Mesenchymal stem cell (in vitro differentiated cells and primary cell): ENCODE results near the gene SOWAHC.

ENCODE experiments used
- DNase-seq: peaks from one replicate; pipeline ENCODE4 v3.0.0-alpha.2; 2013
- H2AFZ ChIP-seq: one replicate; pipeline ENCODE4 v1.6.1; 2013; ENCODE audit warnings: low read depth, mild to moderate bottlenecking, control low read depth, inconsistent platforms, low read length, moderate library complexity
- H2AK5ac ChIP-seq: 2 replicates; pipeline ENCODE4 v1.6.1; 2013; ENCODE audit warnings: low read length, moderate library complexity, mild to moderate bottlenecking, inconsistent platforms; ENCODE audit not compliant: severe bottlenecking
- H2BK120ac ChIP-seq: one replicate; pipeline ENCODE4 v1.6.1; 2013; ENCODE audit warnings: low read depth, mild to moderate bottlenecking, inconsistent platforms, low read length, moderate library complexity
- H2BK12ac ChIP-seq, 2 experiments: one replicate each; pipeline ENCODE4 v1.6.1; 2013; ENCODE audit warnings: inconsistent platforms in 2 of 2, low read length in 2 of 2, mild to moderate bottlenecking in 2 of 2, moderate library complexity in 2 of 2, control low read depth in 1 of 2
- H2BK15ac ChIP-seq: one replicate; pipeline ENCODE4 v1.6.1; 2013; ENCODE audit warnings: mild to moderate bottlenecking, low read depth, inconsistent platforms; ENCODE audit not compliant: poor library complexity, severe bottlenecking
- H2BK5ac ChIP-seq: 2 replicates; pipeline ENCODE4 v1.6.1; 2013; ENCODE audit warnings: low read depth, mild to moderate bottlenecking, low read length, control low read depth, inconsistent platforms; ENCODE audit not compliant: poor library complexity, severe bottlenecking
- H3K14ac ChIP-seq, 2 experiments: one replicate each; pipeline ENCODE4 v1.6.1; 2013; ENCODE audit warnings: inconsistent platforms in 2 of 2, low read length in 2 of 2, control low read depth in 1 of 2, mild to moderate bottlenecking in 1 of 2, moderate library complexity in 1 of 2
- H3K18ac ChIP-seq, 2 experiments: one replicate each; pipeline ENCODE4 v1.6.1; 2013; ENCODE audit warnings: inconsistent platforms in 2 of 2, low read length in 2 of 2, control low read depth in 1 of 2, low read depth in 1 of 2, mild to moderate bottlenecking in 1 of 2
- H3K23ac ChIP-seq, 2 experiments: one replicate each; pipeline ENCODE4 v1.6.1; 2013; ENCODE audit warnings: inconsistent platforms in 2 of 2, low read length in 2 of 2, mild to moderate bottlenecking in 2 of 2, moderate library complexity in 2 of 2, control low read depth in 1 of 2
- H3K27ac ChIP-seq: 2 replicates; pipeline ENCODE4 v1.5.1; 2013; ENCODE audit warnings: mild to moderate bottlenecking, moderate library complexity, low read length, control low read depth, inconsistent platforms; ENCODE audit not compliant: poor library complexity, severe bottlenecking
- H3K27me3 ChIP-seq, 2 experiments: 2 replicates each; pipeline versions ENCODE4 v1.6.1 to v1.7.0; 2013; ENCODE audit warnings: low read length in 2 of 2, mild to moderate bottlenecking in 2 of 2, moderate library complexity in 2 of 2, control low read depth in 1 of 2, inconsistent platforms in 1 of 2; ENCODE audit not compliant: control insufficient read depth in 1 of 2, insufficient read depth in 1 of 2
- H3K36me3 ChIP-seq, 2 experiments: 2 replicates each; pipeline versions ENCODE4 v1.6.1 to v1.7.0; 2013; ENCODE audit warnings: low read length in 2 of 2, control low read depth in 1 of 2, inconsistent platforms in 1 of 2, low read depth in 1 of 2, mild to moderate bottlenecking in 1 of 2; ENCODE audit not compliant: insufficient read depth in 2 of 2, control insufficient read depth in 1 of 2
- H3K4ac ChIP-seq, 2 experiments: one replicate each; pipeline ENCODE4 v1.6.1; 2013; ENCODE audit warnings: inconsistent platforms in 2 of 2, low read length in 2 of 2, mild to moderate bottlenecking in 2 of 2, moderate library complexity in 2 of 2, control low read depth in 1 of 2, low read depth in 1 of 2
- H3K4me1 ChIP-seq: 2 replicates; pipeline ENCODE4 v1.6.1; 2013; ENCODE audit warnings: low read depth, low read length, control low read depth; ENCODE audit not compliant: control insufficient read depth, insufficient read depth
- H3K4me2 ChIP-seq: 2 replicates; pipeline ENCODE4 v1.6.1; 2013; ENCODE audit warnings: low read length, mild to moderate bottlenecking, inconsistent platforms; ENCODE audit not compliant: poor library complexity, severe bottlenecking
- H3K4me3 ChIP-seq, 2 experiments: 2 replicates each; pipeline versions ENCODE4 v1.5.1 to v1.7.0; 2013; ENCODE audit warnings: low read length in 2 of 2, mild to moderate bottlenecking in 2 of 2, control low read depth in 1 of 2, low read depth in 1 of 2; ENCODE audit not compliant: insufficient read depth in 1 of 2
- H3K79me1 ChIP-seq: replicated peaks from 2 replicates; pipeline ENCODE4 v1.6.1; 2013; ENCODE audit warnings: mild to moderate bottlenecking, control low read depth, low read length, inconsistent platforms; ENCODE audit not compliant: poor library complexity, severe bottlenecking
- H3K9ac ChIP-seq: 2 replicates; pipeline ENCODE4 v1.7.0; 2013; ENCODE audit warnings: mild to moderate bottlenecking, low read length, moderate library complexity
- H3K9me3 ChIP-seq: 2 replicates; pipeline ENCODE4 v1.7.0; 2013; ENCODE audit warnings: mild to moderate bottlenecking, low read length; ENCODE audit not compliant: control insufficient read depth
- H4K8ac ChIP-seq: one replicate; pipeline ENCODE4 v1.6.1; 2013; ENCODE audit warnings: inconsistent platforms, mild to moderate bottlenecking, low read length, moderate library complexity
- H4K91ac ChIP-seq: one replicate; pipeline ENCODE4 v1.6.1; 2013; ENCODE audit warnings: mild to moderate bottlenecking, low read length, inconsistent platforms
- WGBS: methylation state at CpG from one replicate; pipeline ENCODE4 v1.1.7; 2013; ENCODE audit warnings: mixed read lengths; 5-methylcytosine and 5-hydroxymethylcytosine counted together

SOWAHC gene

GRCh38 chr2:109611467-109612095 lies 2.6 kb upstream of the SOWAHC start:
- H2BK12ac ChIP-seq, result peak overlapping the region in 1 of 2 experiments; percentile 55
- H3K18ac ChIP-seq, result peak overlapping the region in 1 of 2 experiments; percentile 11
- peaks cover 19% of the 10 kb centered on the region for H3K4me1 ChIP-seq
- peak overlapping the region; percentile 42 for H3K4me2 ChIP-seq
- peak; percentile 62 for DNase-seq
- no peak overlapping the region for H4K8ac ChIP-seq
- H2BK120ac ChIP-seq, result no peak overlapping the region
- H2AFZ ChIP-seq, result no peak overlapping the region
- H3K9me3 ChIP-seq, result no peaks in the 10 kb centered on the region
- no peaks in the 10 kb centered on the region for H3K27me3 ChIP-seq
- H3K14ac ChIP-seq, result no peak overlapping the region
- peak overlapping the region in 1 of 2 experiments; percentile 85 for H3K4me3 ChIP-seq
- no peak overlapping the region for H2BK15ac ChIP-seq
- H2AK5ac ChIP-seq, result no peak overlapping the region
- H2BK5ac ChIP-seq, result no peak overlapping the region
- H3K36me3 ChIP-seq, result no peaks in the 10 kb centered on the region
- WGBS, result 96% methylated on average over 4 of the region's 5 CpGs
- no peak overlapping the region for H3K4ac ChIP-seq
- H3K27ac ChIP-seq, result no peak overlapping the region
- H3K23ac ChIP-seq, result no peak overlapping the region
- H3K79me1 ChIP-seq, result peaks cover 14% of the 10 kb centered on the region
- H4K91ac ChIP-seq, result no peak overlapping the region
- peak overlapping the region; percentile 94 for H3K9ac ChIP-seq

- peaks cover 16% of the 10 kb centered on the region for H3K79me1 ChIP-seq
- peak overlapping the region; percentile 95 for H2BK5ac ChIP-seq
- WGBS, result 2% methylated on average over 68 of the region's 82 CpGs
- H4K91ac ChIP-seq, result peak overlapping the region; percentile 90
- peak overlapping the region in 1 of 2 experiments; percentile 89 for H3K23ac ChIP-seq
- peak overlapping the region; percentile 85 to 88 for H3K4me3 ChIP-seq
- no peaks in the 10 kb centered on the region for H3K27me3 ChIP-seq
- peak overlapping the region; percentile 74 for H3K4me2 ChIP-seq
- H2AFZ ChIP-seq, result no peak overlapping the region
- no peaks in the 10 kb centered on the region for H3K36me3 ChIP-seq
- H2BK120ac ChIP-seq, result peak overlapping the region; percentile 98
- peak overlapping the region; percentile 38 for H3K27ac ChIP-seq
- H3K9me3 ChIP-seq, result no peaks in the 10 kb centered on the region
- DNase-seq, result peak; percentile 67
- peak overlapping the region in 1 of 2 experiments; percentile 75 for H3K14ac ChIP-seq
- peak overlapping the region; percentile 87 to 91 for H3K4ac ChIP-seq
- H3K18ac ChIP-seq, result peak overlapping the region; percentile 86 to 94
- H3K4me1 ChIP-seq, result peaks cover 17% of the 10 kb centered on the region
- H3K9ac ChIP-seq, result peak overlapping the region; percentile 94
- no peak overlapping the region for H2AK5ac ChIP-seq
- peak overlapping the region; percentile 49 for H4K8ac ChIP-seq
- H2BK15ac ChIP-seq, result peak overlapping the region; percentile 100
- H2BK12ac ChIP-seq, result peak overlapping the region in 1 of 2 experiments; percentile 54
Measured at GRCh38 chr2:109613081-109613921, 863 bp upstream of the SOWAHC start.

- H4K8ac ChIP-seq, result peak overlapping the region; percentile 93
- H3K9ac ChIP-seq, result peak overlapping the region; percentile 72
- 1% methylated on average over 59 of the region's 90 CpGs for WGBS
- peak overlapping the region; percentile 90 for H2BK15ac ChIP-seq
- peak overlapping the region; percentile 53 to 64 for H3K4ac ChIP-seq
- H2BK120ac ChIP-seq, result peak overlapping the region; percentile 79
- peak; percentile 50 for DNase-seq
- no peak overlapping the region for H3K27ac ChIP-seq
- no peaks in the 10 kb centered on the region for H3K27me3 ChIP-seq
- H3K4me1 ChIP-seq, result peaks cover 15% of the 10 kb centered on the region
- no peaks in the 10 kb centered on the region for H3K9me3 ChIP-seq
- peak overlapping the region; percentile 50 to 90 for H3K23ac ChIP-seq
- H3K4me3 ChIP-seq, result peak overlapping the region; percentile 85 to 88
- H2AK5ac ChIP-seq, result no peak overlapping the region
- H3K14ac ChIP-seq, result peak overlapping the region in 1 of 2 experiments; percentile 58
- H3K36me3 ChIP-seq, result no peaks in the 10 kb centered on the region
- peak overlapping the region; percentile 79 to 80 for H3K18ac ChIP-seq
- H2AFZ ChIP-seq, result peak overlapping the region; percentile 68
- peak overlapping the region; percentile 82 for H4K91ac ChIP-seq
- peak overlapping the region; percentile 5 for H2BK5ac ChIP-seq
- H3K4me2 ChIP-seq, result peak overlapping the region; percentile 92
- H2BK12ac ChIP-seq, result peak overlapping the region; percentile 5 to 77
- H3K79me1 ChIP-seq, result peaks cover 16% of the 10 kb centered on the region
Measured at GRCh38 chr2:109614715-109615636, 812 bp downstream of the SOWAHC start.
